Measurements from ENCODE around the gene OTUD5. TPM values are rescaled to one million over a fixed set of nuclear protein-coding genes. Genes with fewer than 3 reads are reported as not detected.

Gene OTUD5
- total RNA-seq, 2 donors from 2014 or later, result 28.4 to 40.5 TPM

DNA sequence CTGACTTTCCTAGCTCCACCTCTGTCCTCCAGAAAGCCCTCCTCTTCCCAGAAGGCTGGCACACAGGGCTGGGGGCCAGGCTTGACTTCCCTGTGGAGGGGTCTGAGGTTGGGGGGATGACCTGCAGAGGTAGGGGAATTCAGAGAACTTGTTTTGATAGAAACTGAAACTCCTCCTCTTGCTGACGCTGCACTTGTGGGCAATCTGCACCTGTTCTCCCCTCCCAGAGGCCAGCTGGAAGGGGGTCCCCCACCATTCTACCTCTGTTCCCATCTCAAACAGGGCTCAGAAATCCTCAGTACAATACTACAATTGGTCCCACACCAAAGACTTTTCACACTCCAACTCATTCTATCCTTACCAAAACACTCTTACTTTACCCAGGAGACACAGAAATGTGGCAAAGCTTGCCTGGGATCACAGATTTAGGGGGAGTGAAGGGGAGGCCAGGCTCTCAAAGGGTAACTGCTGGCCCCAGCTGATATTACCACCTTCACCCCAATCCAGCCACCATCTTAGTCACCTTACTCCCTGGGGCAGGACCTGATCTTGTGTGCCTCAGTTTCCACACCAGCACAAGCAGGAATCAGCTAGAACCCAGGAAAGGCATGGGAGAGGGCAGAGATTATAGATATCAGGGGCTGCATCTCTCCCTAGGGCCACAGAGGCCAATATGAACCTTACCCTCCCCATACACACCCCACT lies 18.5 kb downstream of the OTUD5 start:
- Histone ChIP-seq H3K4me1 (ENCODE audit: control insufficient read depth in 1 of 2, low read depth in 2 of 2) (peaks cover 0 to 5% of the 10 kb centered on the region in 2 donors), H3K27ac (no peak overlapping the region), H3K36me3 (no peaks in the 10 kb centered on the region), H3K9me3 (no peaks in the 10 kb centered on the region), H3K4me3 (no peak overlapping the region), H3K27me3 (replicated peaks; ENCODE audit: insufficient read depth) (no peaks in the 10 kb centered on the region)
- TF ChIP-seq CTCF (IDR thresholded peaks at IDR 0.05), result no peak
- no peak for ATAC-seq (ENCODE audit: insufficient number of reproducible peaks, low FRiP score, low read depth)
- DNase-seq (ENCODE audit: low spot score), result no peak

GRCh38 chrX:48937054-48937907 lies 20.1 kb downstream of the OTUD5 start:
- no peak overlapping the region for H3K4me3 ChIP-seq
- ATAC-seq (ENCODE audit: insufficient number of reproducible peaks, low FRiP score, low read depth), result no peak

GRCh38 chrX:48936429-48937053 lies 20.9 kb downstream of the OTUD5 start:
- Histone ChIP-seq H3K27me3 (replicated peaks; ENCODE audit: insufficient read depth) (no peaks in the 10 kb centered on the region), H3K4me1 (ENCODE audit: control insufficient read depth in 1 of 2, low read depth in 2 of 2) (peaks cover 0 to 5% of the 10 kb centered on the region in 2 donors), H3K36me3 (no peaks in the 10 kb centered on the region), H3K9me3 (no peaks in the 10 kb centered on the region), H3K4me3 (no peak overlapping the region), H3K27ac (no peak overlapping the region)
- no peak for ATAC-seq (ENCODE audit: insufficient number of reproducible peaks, low FRiP score, low read depth)
- TF ChIP-seq CTCF (IDR thresholded peaks at IDR 0.05), result no peak
- DNase-seq (ENCODE audit: low spot score), result no peak

More at GRCh38 chrX:48937054-48937907, 20.1 kb downstream of the OTUD5 start:
- DNase-seq (ENCODE audit: low spot score), result no peak
- Histone ChIP-seq H3K4me1 (ENCODE audit: control insufficient read depth in 1 of 2, low read depth in 2 of 2) (peaks cover 0 to 5% of the 10 kb centered on the region in 2 donors), H3K36me3 (no peaks in the 10 kb centered on the region), H3K27ac (peak overlapping the region in 1 of 2 donors; percentile 17), H3K9me3 (no peaks in the 10 kb centered on the region), H3K27me3 (replicated peaks; ENCODE audit: insufficient read depth) (no peaks in the 10 kb centered on the region)
- no peak for TF ChIP-seq CTCF (IDR thresholded peaks at IDR 0.05)

- DNase-seq (ENCODE audit: low spot score), result no peak
- no peak overlapping the region for H3K4me3 ChIP-seq
- no peak overlapping the region for H3K27ac ChIP-seq
- no peaks in the 10 kb centered on the region for H3K27me3 ChIP-seq (replicated peaks; ENCODE audit: insufficient read depth)
- H3K9me3 ChIP-seq, result no peaks in the 10 kb centered on the region
- H3K4me1 ChIP-seq (ENCODE audit: control insufficient read depth in 1 of 2, low read depth in 2 of 2), result peaks cover 0 to 5% of the 10 kb centered on the region in 2 donors
- no peak for TF ChIP-seq CTCF (IDR thresholded peaks at IDR 0.05)
- no peaks in the 10 kb centered on the region for H3K36me3 ChIP-seq
- no peak for ATAC-seq (ENCODE audit: insufficient number of reproducible peaks, low FRiP score, low read depth)
These were observed 22.1 kb downstream of the OTUD5 start for GRCh38 chrX:48935301-48935670.
